Activated B cell treated with CpG ODN at 0.5 μM for 24 hours (primary cell): ENCODE data around the gene NNMT. TPM values are rescaled to one million over a fixed set of nuclear protein-coding genes. Genes with fewer than 3 reads are reported as not detected.

Experiments used
- ATAC-seq: fragments of 200-7000 bp; cut with Tn5 transposase; one replicate; pipeline ENCODE4 v1.10.0; 2021; ENCODE audit warnings: low read depth, mild to moderate bottlenecking, moderate library complexity
- CTCF ChIA-PET: fragments of 350-600 bp; sonication (Branson Sonifier 250); formaldehyde crosslinking; loops from one replicate; lab custom pipeline; 2021; ENCODE audit warnings: antibody characterized with exemption; lab: Charles Lee
- POLR2A ChIA-PET: fragments of 350-600 bp; sonication (Branson Sonifier 250); formaldehyde crosslinking; loops from one replicate; lab custom pipeline; 2021; ENCODE audit warnings: antibody characterized with exemption; lab: Charles Lee
- DNase-seq: peaks from one replicate; pipeline ENCODE4 v3.0.0; 2022
- H3K27ac Mint-ChIP-seq: one replicate; pipeline ENCODE4 v1.8.0; 2020; ENCODE audit warnings: mixed read lengths
- H3K27me3 Mint-ChIP-seq: one replicate; pipeline ENCODE4 v1.8.0; 2021; ENCODE audit warnings: mixed read lengths
- H3K36me3 Mint-ChIP-seq: one replicate; pipeline ENCODE4 v1.8.0; 2021; ENCODE audit warnings: low read depth, mixed read lengths
- H3K4me1 Mint-ChIP-seq: one replicate; pipeline ENCODE4 v1.8.0; 2021; ENCODE audit warnings: mixed read lengths
- H3K4me3 Mint-ChIP-seq: one replicate; pipeline ENCODE4 v1.8.0; 2020; ENCODE audit warnings: mild to moderate bottlenecking, mixed read lengths
- H3K9me3 Mint-ChIP-seq: one replicate; pipeline ENCODE4 v1.8.0; 2020; ENCODE audit warnings: mixed read lengths
- CTCF ChIP-seq: fragments of 200-600 bp; IDR thresholded peaks from one replicate; pipeline ENCODE4 v1.8.0; 2022; ENCODE audit warnings: antibody characterized with exemption, mild to moderate bottlenecking
- intact Hi-C: fragments of 100-400 bp; cut with micrococcal nuclease; formaldehyde crosslinking; loops from one replicate; pipeline ENCODE4 v1.15.1; 2024
- total RNA-seq: library from RNA; stranded (reverse); gene quantifications from 2 replicates; pipeline ENCODE4 v1.2.3, GENCODE V29; 2022

The NNMT gene
- total RNA-seq, 1 donor from 2014 or later = not detected

GRCh38 chr11:114287154-114287553, 9.0 kb upstream of the NNMT start:
- H3K9me3 Mint-ChIP-seq = no peaks in the 10 kb centered on the region
- H3K27me3 Mint-ChIP-seq = peaks cover 10% of the 10 kb centered on the region
- no peak for ATAC-seq
- no peak for TF ChIP-seq CTCF
- CTCF ChIA-PET = no interaction called here
- no peaks in the 10 kb centered on the region for H3K36me3 Mint-ChIP-seq
- H3K27ac Mint-ChIP-seq = no peak overlapping the region
- DNase-seq = no peak
- no peak overlapping the region for H3K4me3 Mint-ChIP-seq
- intact Hi-C loops = no loop called here
- POLR2A ChIA-PET = no interaction called here
- H3K4me1 Mint-ChIP-seq = no peaks in the 10 kb centered on the region

- intact Hi-C loops = no loop called here
- DNase-seq (no peak), ATAC-seq (no peak)
- Mint-ChIP-seq H3K4me1 (no peaks in the 10 kb centered on the region), H3K9me3 (no peaks in the 10 kb centered on the region), H3K4me3 (no peak overlapping the region), H3K27me3 (peaks cover 10% of the 10 kb centered on the region), H3K27ac (no peak overlapping the region), H3K36me3 (no peaks in the 10 kb centered on the region)
- TF ChIP-seq CTCF = no peak
- ChIA-PET CTCF (no interaction called here), POLR2A (no interaction called here)
Observed at GRCh38 chr11:114288136-114288535, 8.1 kb upstream of the NNMT start.

- no peak for TF ChIP-seq CTCF
- Mint-ChIP-seq H3K9me3 (no peaks in the 10 kb centered on the region), H3K27ac (no peak overlapping the region), H3K36me3 (no peaks in the 10 kb centered on the region), H3K27me3 (peaks cover 15% of the 10 kb centered on the region), H3K4me3 (no peak overlapping the region), H3K4me1 (no peaks in the 10 kb centered on the region)
- ATAC-seq = no peak
- no peak for DNase-seq
- POLR2A ChIA-PET = no interaction called here
- intact Hi-C loops = no loop called here
- CTCF ChIA-PET = interaction anchor here (0.7 kb wide), 1 partner anchor 69 kb away, joined by 3 read pairs; no protein-coding TSS in a partner anchor
Observed at GRCh38 chr11:114289779-114290178, 6.4 kb upstream of the NNMT start.

GRCh38 chr11:114290503-114291235, 5.5 kb upstream of the NNMT start:
- H3K4me1 Mint-ChIP-seq = no peaks in the 10 kb centered on the region
- POLR2A ChIA-PET = no interaction called here

GRCh38 chr11:114291381-114291780, 4.8 kb upstream of the NNMT start:
- intact Hi-C loops = no loop called here
- ATAC-seq (no peak), DNase-seq (no peak)
- POLR2A ChIA-PET = no interaction called here
- H3K36me3 Mint-ChIP-seq = no peaks in the 10 kb centered on the region
- H3K4me3 Mint-ChIP-seq = no peak overlapping the region
- peaks cover 16% of the 10 kb centered on the region for H3K27me3 Mint-ChIP-seq
- CTCF ChIA-PET = no interaction called here
- no peaks in the 10 kb centered on the region for H3K4me1 Mint-ChIP-seq
- H3K27ac Mint-ChIP-seq = no peak overlapping the region
- H3K9me3 Mint-ChIP-seq = no peaks in the 10 kb centered on the region
- TF ChIP-seq CTCF = no peak

More at GRCh38 chr11:114290503-114291235, 5.5 kb upstream of the NNMT start:
- CTCF ChIA-PET = no interaction called here
- Mint-ChIP-seq H3K9me3 (no peaks in the 10 kb centered on the region), H3K36me3 (no peaks in the 10 kb centered on the region), H3K27me3 (peaks cover 16% of the 10 kb centered on the region), H3K4me3 (no peak overlapping the region), H3K27ac (no peak overlapping the region)
- intact Hi-C loops = no loop called here
- ATAC-seq (no peak), DNase-seq (no peak)
- no peak for TF ChIP-seq CTCF
